ENCODE results near the gene SLC22A14. TPM values are rescaled to one million over a fixed set of nuclear protein-coding genes. Genes with fewer than 3 reads are reported as not detected.

Gene SLC22A14
- total and polyA plus RNA-seq, 9 of the 15 experiments (the other 6 are each of a cell fraction or from before 2014, with no cell fraction given): 0.03 to 0.07 TPM; not detected in 7

DNA sequence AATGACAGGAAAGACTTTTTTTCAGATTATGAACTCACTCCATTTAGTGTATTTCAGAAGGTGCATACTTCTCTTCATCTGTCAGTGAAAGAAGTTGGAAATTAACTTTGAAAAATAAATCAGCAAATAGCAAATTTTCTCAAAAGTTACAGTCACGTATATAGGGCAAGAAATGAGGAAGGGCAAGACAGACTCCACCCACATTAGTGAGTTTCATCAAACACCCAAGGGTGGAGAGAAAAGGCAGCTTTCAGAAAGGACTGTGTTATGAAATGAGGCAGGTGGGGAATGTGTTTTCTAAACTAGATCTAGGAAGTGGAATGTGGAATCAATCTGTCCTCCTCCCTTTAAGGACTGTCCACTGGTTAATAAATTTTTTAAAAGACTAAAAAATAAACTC, 13.6 kb upstream of the SLC22A14 start:
- H3K9me1 ChIP-seq (ENCODE audit: control insufficient read depth, insufficient read depth, low read length): no peaks in the 10 kb centered on the region
- WGBS (ENCODE audit: insufficient coverage, low coverage, missing lambda C conversion rate): 6% methylated on average over 1 of the region's 1 CpG
- intact Hi-C loops (cut with micrococcal nuclease) (no loop called here), in situ Hi-C loops (cut with MboI) (no loop called here)
- no peaks in the 10 kb centered on the region for H3K36me3 ChIP-seq (ENCODE audit: control insufficient read depth, insufficient read depth, low read length)
- no peak for DNase-seq (ENCODE audit: extremely low read depth in 1 of 4, low spot score in 3 of 4)
- H3K9ac ChIP-seq (ENCODE audit: insufficient read depth in 1 of 2, low read depth in 2 of 2, low read length in 2 of 2): no peak overlapping the region
- H4K20me1 ChIP-seq (replicated peaks; ENCODE audit: control insufficient read depth, insufficient read depth, low read length): peaks cover 5% of the 10 kb centered on the region; the same call in 1 of the 2 replicates
- peak; percentile 41; the same call in 2 of the 3 replicates for ATAC-seq
- H3K9me3 ChIP-seq (replicated peaks; ENCODE audit: control insufficient read depth, insufficient read depth, low read depth, low read length): no peaks in the 10 kb centered on the region
- no peak overlapping the region for H3K27ac ChIP-seq (ENCODE audit: extremely low read depth, low read depth, low read length)
- peaks cover 4 to 13% of the 10 kb centered on the region in 2 experiments; a peak in 2 of 5 replicates for H3K4me1 ChIP-seq (replicated peaks in 1 of 2; ENCODE audit: control insufficient read depth in 2 of 2, insufficient read depth in 2 of 2, low read length in 2 of 2)
- H3K79me2 ChIP-seq (ENCODE audit: control insufficient read depth, insufficient read depth, low read length): no peaks in the 10 kb centered on the region
- no peak overlapping the region for H3K4me2 ChIP-seq (ENCODE audit: insufficient read depth, low read length)
- POLR2A ChIA-PET: interaction anchor here (0.7 kb wide), 2 partner anchors 30 to 78 kb away, joined by 3 read pairs; partner anchors contain the start of gene XYLB
- H2AFZ ChIP-seq (ENCODE audit: low read depth, low read length): peak overlapping the region; percentile 17; the same call in 1 of the 2 replicates
- no TSS peak for BruUV-seq (replicated peaks)
- no peak for FAIRE-seq
- H3K4me3 ChIP-seq: no peak overlapping the region
- peaks cover 0 to 7% of the 10 kb centered on the region in 2 experiments; a peak in 2 of 5 replicates for H3K27me3 ChIP-seq (ENCODE audit: control insufficient read depth in 2 of 2, insufficient read depth in 2 of 2, low read length in 2 of 2)
- TF ChIP-seq SPI1 (IDR thresholded peaks at IDR 0.05; ENCODE audit: borderline replicate concordance, low read depth, low read length) (peak; percentile 84), MEF2A (IDR thresholded peaks at IDR 0.05; ENCODE audit: control insufficient read depth, low read depth, low read length) (no peak)
- CTCF ChIA-PET (ENCODE audit: low intra/inter-chr PET ratio): no interaction called here

GRCh38 chr3:38270606-38271005, 11.5 kb upstream of the SLC22A14 start:
- DNase-seq (ENCODE audit: extremely low read depth in 1 of 4, low spot score in 3 of 4) (no peak), ATAC-seq (no peak), FAIRE-seq (no peak)
- Histone ChIP-seq H3K4me2 (ENCODE audit: insufficient read depth, low read length) (no peak overlapping the region), H3K79me2 (ENCODE audit: control insufficient read depth, insufficient read depth, low read length) (no peaks in the 10 kb centered on the region), H4K20me1 (replicated peaks; ENCODE audit: control insufficient read depth, insufficient read depth, low read length) (no peaks in the 10 kb centered on the region), H3K9me1 (ENCODE audit: control insufficient read depth, insufficient read depth, low read length) (peaks cover 3% of the 10 kb centered on the region), H3K27me3 (ENCODE audit: control insufficient read depth in 2 of 2, insufficient read depth in 2 of 2, low read length in 2 of 2) (peaks cover 0 to 7% of the 10 kb centered on the region in 2 experiments; a peak in 2 of 5 replicates), H3K9me3 (replicated peaks; ENCODE audit: control insufficient read depth, insufficient read depth, low read depth, low read length) (no peaks in the 10 kb centered on the region), H2AFZ (ENCODE audit: low read depth, low read length) (no peak overlapping the region), H3K9ac (ENCODE audit: insufficient read depth in 1 of 2, low read depth in 2 of 2, low read length in 2 of 2) (no peak overlapping the region), H3K27ac (ENCODE audit: extremely low read depth, low read depth, low read length) (no peak overlapping the region), H3K4me3 (no peak overlapping the region), H3K36me3 (ENCODE audit: control insufficient read depth, insufficient read depth, low read length) (no peaks in the 10 kb centered on the region), H3K4me1 (replicated peaks in 1 of 2; ENCODE audit: control insufficient read depth in 2 of 2, insufficient read depth in 2 of 2, low read length in 2 of 2) (peaks cover 6 to 14% of the 10 kb centered on the region in 2 experiments; a peak in 3 of 5 replicates)
- POLR2A ChIA-PET: no interaction called here
- WGBS (ENCODE audit: insufficient coverage, low coverage, missing lambda C conversion rate): 32% methylated on average over 3 of the region's 3 CpGs
- CTCF ChIA-PET (ENCODE audit: low intra/inter-chr PET ratio): interaction anchor here (0.6 kb wide), 1 partner anchor 573 kb away, joined by 3 read pairs; no protein-coding TSS in a partner anchor
- intact Hi-C loops (cut with micrococcal nuclease): no loop called here
- no TSS peak for BruUV-seq (replicated peaks)
- TF ChIP-seq ZC3H4 (CRISPR knock-in tag; IDR thresholded peaks at IDR 0.05; ENCODE audit: borderline replicate concordance): no peak
- TF ChIP-seq PHF21A (IDR thresholded peaks at IDR 0.05; ENCODE audit: borderline replicate concordance, low read depth): no peak
- TF ChIP-seq TARDBP (IDR thresholded peaks at IDR 0.05): no peak
- no peak for TF ChIP-seq ZSCAN29 (IDR thresholded peaks at IDR 0.05)
- no peak for TF ChIP-seq ZNF263 (CRISPR knock-in tag; IDR thresholded peaks at IDR 0.05; ENCODE audit: borderline replicate concordance)
- TF ChIP-seq MITF (IDR thresholded peaks at IDR 0.05): no peak
- TF ChIP-seq CBFA2T3 (IDR thresholded peaks at IDR 0.05): no peak
- TF ChIP-seq ZEB2 (IDR thresholded peaks at IDR 0.05): no peak
- TF ChIP-seq ZBTB1 (CRISPR knock-in tag; IDR thresholded peaks at IDR 0.05; ENCODE audit: borderline replicate concordance, low read depth): no peak
- in situ Hi-C loops (cut with MboI): no loop called here

Measured in K562 (cell line).